HG03457 (cell line): ENCODE results near the gene TAPBPL.
"Not testable (repeated sequence)": the region's sequence is repeated elsewhere in the genome, so short reads cannot be mapped to it uniquely, and the experiment has no call there.

Experiments
- ATAC-seq: cut with Tn5 transposase; IDR thresholded peaks from one replicate; pipeline ENCODE4 v1.9.1; 2021; ENCODE audit warnings: moderate number of reproducible peaks; ENCODE audit not compliant: unreplicated experiment

Gene TAPBPL

GRCh38 chr12:6489449-6489848, 37.6 kb downstream of the TAPBPL start:
- no peak for ATAC-seq

GRCh38 chr12:6490673-6491072, 38.8 kb downstream of the TAPBPL start:
- not testable (repeated sequence) for ATAC-seq

DNA sequence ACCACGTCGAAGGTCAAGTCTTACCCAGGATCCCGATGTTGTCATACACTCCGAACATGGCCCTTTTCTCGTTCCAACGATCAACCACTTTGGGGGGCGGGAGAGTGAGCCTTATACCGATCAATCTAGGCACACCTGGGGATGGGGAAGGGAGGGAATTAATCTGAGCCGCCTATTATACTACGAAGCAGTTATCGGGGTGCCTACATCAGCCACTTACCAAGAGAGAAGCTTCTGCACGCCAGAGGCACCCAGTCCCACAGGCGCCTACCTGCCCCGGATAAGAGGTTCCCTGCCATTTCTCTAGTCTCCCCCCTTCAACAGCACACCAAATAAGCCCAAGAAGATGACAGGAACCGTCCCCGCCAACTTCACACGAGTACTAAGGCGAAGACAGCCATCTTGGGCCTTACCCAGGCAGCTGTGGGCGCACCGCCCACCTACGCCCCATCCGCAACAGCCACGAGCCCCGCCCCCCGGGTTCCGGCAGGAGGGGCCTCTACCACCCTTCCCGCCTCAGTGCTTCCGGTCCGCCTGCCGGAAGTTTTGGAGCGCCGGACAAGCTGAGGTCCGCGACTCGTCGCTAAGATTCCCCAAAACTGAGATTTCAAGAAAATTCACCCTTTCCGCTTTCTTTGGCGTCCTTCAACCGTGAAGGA, 41.1 kb downstream of the TAPBPL start, which contains the start of gene MRPL51:
Gene MRPL51 (minus strand): TSS at position 425 of the 659 bp plus-strand sequence. CDS start 126 bp downstream, at position 299.
- peak; percentile 56 for ATAC-seq

GRCh38 chr12:6493497-6494257, 41.8 kb downstream of the TAPBPL start, which contains the start of gene NCAPD2:
Gene NCAPD2 (plus strand): TSS chr12:6494102. CDS start chr12:6495099, 997 bp downstream.
- ATAC-seq, result peak; percentile 79

- no peak for ATAC-seq
Observed at GRCh38 chr12:6494258-6494743, 42.5 kb downstream of the TAPBPL start.

DNA sequence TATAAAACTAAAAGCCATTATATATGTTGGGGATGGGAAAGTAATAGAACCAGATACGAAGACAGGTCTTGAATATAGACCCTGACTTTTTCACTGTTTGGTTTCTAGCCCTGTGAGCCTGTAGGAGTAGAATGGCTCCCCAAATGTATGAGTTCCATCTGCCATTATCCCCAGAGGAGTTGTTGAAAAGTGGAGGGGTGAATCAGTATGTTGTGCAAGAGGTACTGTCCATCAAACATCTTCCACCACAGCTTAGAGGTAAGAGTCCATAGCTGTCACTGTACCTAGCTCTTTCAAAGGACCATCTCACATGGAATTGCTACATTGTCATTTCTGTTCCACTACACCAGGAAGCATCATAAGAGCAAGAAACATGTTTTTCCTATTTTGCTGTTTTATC, 43.1 kb downstream of the TAPBPL start:
- ATAC-seq, result no peak

DNA sequence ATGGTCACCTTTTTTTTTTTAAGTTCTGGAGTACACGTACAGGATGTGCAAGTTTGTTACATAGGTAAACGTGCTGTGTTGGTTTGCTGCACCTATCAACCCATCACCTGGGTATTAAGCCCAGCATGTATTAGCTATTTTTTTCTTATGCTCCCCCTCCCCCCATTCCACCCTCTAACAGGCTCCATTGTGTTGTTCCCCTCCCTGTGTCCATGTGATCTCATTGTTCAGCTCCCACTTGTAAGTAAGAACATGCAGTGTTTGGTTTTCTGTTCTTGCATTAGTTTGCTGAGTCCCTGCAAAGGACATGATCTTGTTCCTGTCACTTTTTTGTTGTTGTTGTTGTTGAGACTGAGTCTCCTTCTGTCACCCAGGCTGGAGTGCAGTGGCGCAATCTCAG, 45.4 kb downstream of the TAPBPL start:
- ATAC-seq, result not testable (repeated sequence)

GRCh38 chr12:6500466-6500865, 48.6 kb downstream of the TAPBPL start:
- no peak for ATAC-seq

DNA sequence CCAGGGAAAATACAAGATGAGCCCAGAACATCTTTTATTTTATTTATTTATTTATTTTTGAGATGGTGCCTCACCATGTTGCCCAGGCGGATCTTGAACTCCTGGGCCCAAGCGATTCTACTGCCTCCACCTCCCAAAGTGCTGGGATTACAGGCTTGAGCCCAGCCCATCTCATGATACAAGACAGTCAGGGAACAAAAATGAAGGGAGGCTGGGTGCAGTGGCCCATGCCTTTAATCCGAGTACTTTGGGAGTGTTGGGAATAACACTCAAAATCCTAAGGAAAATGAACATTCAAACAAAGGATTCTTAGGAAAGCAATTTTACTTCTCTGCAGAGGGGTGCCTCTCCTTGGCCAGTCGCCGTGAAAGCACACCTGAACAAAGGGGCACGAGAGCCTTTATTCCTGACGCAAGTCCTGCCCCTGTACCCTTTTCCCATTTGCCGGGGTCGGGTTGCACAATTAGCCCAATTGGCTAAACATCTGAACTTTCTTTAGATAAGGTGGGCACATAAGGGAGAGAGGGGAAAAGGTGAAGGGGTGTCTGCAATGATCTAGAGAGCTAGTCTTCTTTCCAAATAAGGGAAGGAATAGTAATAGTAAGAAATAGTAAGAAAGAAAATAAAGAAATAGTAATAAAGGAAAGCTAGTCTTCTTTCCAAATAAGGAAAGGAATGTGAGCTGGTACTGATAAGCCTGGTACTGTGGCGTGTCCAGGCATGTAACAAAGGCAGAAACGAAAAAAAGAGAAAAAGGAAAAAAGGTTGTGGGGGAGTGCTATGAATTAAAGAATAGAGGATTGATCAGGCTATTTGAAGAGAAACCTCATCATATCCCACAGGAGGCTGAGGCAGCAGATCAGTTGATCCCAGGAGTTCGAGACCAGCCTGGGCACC, 55.5 kb downstream of the TAPBPL start:
- no peak for ATAC-seq

GRCh38 chr12:6508087-6508486, 56.2 kb downstream of the TAPBPL start:
- ATAC-seq, result no peak
